ENCODE measurements around the gene REG4. TPM values are rescaled to one million over a fixed set of nuclear protein-coding genes. Genes with fewer than 3 reads are reported as not detected.
"Not testable (repeated sequence)": the region's sequence is repeated elsewhere in the genome, so short reads cannot be mapped to it uniquely, and the experiment has no call there.

The REG4 gene
- total RNA-seq, 4 donors from 2014 or later: not detected

- Histone ChIP-seq H3K4me1 (no peaks in the 10 kb centered on the region), H3K36me3 (no peaks in the 10 kb centered on the region), H3K4me3 (no peak overlapping the region), H3K27me3 (no peaks in the 10 kb centered on the region), H3K27ac (no peak overlapping the region), H3K9me3 (no peaks in the 10 kb centered on the region)
- ATAC-seq: no peak
- 54 to 78% methylated on average over 3 to 4 of the region's 4 CpGs for WGBS, 2 donors (ENCODE audit: low coverage in 1 of 2)
- TF ChIP-seq EP300 (IDR thresholded peaks at IDR 0.05) (no peak), POLR2A (IDR thresholded peaks at IDR 0.05) (no peak), POLR2AphosphoS5 (IDR thresholded peaks at IDR 0.05) (no peak)
- TF ChIP-seq, protein P1, sequence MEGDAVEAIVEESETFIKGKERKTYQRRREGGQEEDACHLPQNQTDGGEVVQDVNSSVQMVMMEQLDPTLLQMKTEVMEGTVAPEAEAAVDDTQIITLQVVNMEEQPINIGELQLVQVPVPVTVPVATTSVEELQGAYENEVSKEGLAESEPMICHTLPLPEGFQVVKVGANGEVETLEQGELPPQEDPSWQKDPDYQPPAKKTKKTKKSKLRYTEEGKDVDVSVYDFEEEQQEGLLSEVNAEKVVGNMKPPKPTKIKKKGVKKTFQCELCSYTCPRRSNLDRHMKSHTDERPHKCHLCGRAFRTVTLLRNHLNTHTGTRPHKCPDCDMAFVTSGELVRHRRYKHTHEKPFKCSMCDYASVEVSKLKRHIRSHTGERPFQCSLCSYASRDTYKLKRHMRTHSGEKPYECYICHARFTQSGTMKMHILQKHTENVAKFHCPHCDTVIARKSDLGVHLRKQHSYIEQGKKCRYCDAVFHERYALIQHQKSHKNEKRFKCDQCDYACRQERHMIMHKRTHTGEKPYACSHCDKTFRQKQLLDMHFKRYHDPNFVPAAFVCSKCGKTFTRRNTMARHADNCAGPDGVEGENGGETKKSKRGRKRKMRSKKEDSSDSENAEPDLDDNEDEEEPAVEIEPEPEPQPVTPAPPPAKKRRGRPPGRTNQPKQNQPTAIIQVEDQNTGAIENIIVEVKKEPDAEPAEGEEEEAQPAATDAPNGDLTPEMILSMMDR (IDR thresholded peaks at IDR 0.05): no peak
These were observed 18.4 kb upstream of the REG4 start for GRCh38 chr1:119829625-119830024.

GRCh38 chr1:119829006-119829405, 17.7 kb upstream of the REG4 start:
- not testable (repeated sequence) for ATAC-seq, H3K27ac ChIP-seq, H3K27me3 ChIP-seq, H3K4me3 ChIP-seq, H3K4me1 ChIP-seq, H3K9me3 ChIP-seq, H3K36me3 ChIP-seq

DNA sequence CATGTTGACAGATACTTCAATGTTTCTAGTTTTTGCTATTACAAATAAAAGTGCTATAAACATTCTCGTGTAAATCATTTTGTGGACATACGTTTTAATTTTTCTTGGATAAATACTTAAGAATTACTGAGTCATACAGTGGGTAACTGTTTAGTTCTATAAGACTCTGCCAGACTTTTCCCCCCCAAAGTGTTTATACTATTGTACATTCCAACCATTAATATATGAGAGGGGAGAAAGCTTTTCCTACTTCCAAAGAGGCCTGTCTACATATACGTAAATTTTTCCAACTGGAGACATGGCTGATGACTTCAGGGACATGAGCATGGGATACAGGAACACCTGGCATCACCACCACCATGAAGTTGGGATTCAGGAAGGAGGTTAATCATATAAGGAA, 17.0 kb upstream of the REG4 start:
- Histone ChIP-seq H3K4me1 (no peaks in the 10 kb centered on the region), H3K27me3 (no peaks in the 10 kb centered on the region), H3K4me3 (no peak overlapping the region), H3K9me3 (no peaks in the 10 kb centered on the region), H3K27ac (no peak overlapping the region), H3K36me3 (no peaks in the 10 kb centered on the region)
- no peak for ATAC-seq
- WGBS, 2 donors (ENCODE audit: low coverage in 1 of 2): 38 to 72% methylated on average over 2 to 3 of the region's 3 CpGs
- no peak for TF ChIP-seq POLR2AphosphoS5 (IDR thresholded peaks at IDR 0.05)

DNA sequence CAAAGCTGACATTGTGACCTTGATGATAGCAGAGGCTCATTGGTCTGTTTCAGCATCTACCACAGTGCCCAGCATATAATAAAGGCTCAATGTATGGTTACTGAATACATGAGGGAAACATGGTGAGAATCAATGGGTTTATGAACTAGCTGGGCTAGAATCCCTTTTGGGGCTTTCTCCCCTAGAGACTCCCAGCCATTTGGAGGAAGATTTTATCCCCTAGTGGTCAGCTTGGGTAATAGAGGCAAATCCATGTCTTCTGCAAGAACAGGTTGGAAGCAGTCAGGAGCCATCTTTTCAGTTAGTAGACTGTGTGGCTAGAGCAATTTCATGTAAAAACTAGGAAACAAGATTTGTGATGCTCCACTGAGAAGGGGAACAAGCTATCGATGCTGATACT, 15.8 kb upstream of the REG4 start:
- WGBS, 2 donors (ENCODE audit: low coverage in 1 of 2): 60 to 89% methylated on average over 1 of the region's 1 CpG
- no peak overlapping the region for H3K27ac ChIP-seq
- no peak for ATAC-seq

DNA sequence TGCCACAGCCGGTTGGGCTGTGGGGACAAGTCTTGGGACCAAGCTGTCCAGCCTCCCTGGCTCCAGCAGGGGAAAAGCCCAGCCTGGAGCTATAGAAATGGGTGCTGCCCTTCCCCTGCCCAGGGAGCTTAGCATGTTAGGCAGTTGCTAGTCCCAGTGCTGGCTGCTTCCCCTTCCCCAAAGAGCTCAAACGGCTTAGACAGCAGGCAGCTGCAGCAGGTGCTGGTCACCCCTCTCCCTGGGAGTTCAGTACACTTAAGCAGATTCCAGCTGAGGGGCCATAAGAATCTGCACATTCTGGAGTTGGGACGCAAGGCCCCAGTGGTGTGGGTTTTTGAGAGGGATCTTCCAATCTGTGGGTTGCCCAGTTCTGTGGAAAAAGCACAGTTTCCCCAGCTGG, 11.1 kb upstream of the REG4 start:
- no peak for ATAC-seq
- no peaks in the 10 kb centered on the region for H3K36me3 ChIP-seq
- no peaks in the 10 kb centered on the region for H3K4me1 ChIP-seq
- no peak overlapping the region for H3K27ac ChIP-seq
- no peak overlapping the region for H3K4me3 ChIP-seq
- WGBS, 2 donors (ENCODE audit: low coverage in 1 of 2): no CpG with 5 or more reads among the region's 3 CpGs
- no peaks in the 10 kb centered on the region for H3K9me3 ChIP-seq
- TF ChIP-seq, protein P1 (IDR thresholded peaks at IDR 0.05): no peak
- TF ChIP-seq POLR2AphosphoS5 (IDR thresholded peaks at IDR 0.05): no peak
- no peak for TF ChIP-seq EP300 (IDR thresholded peaks at IDR 0.05)
- no peak for TF ChIP-seq POLR2A (IDR thresholded peaks at IDR 0.05)
- peaks cover 10% of the 10 kb centered on the region for H3K27me3 ChIP-seq

More for the DNA sequence above, 15.8 kb upstream of the REG4 start:
- H3K27me3 ChIP-seq: peaks cover 10% of the 10 kb centered on the region
- no peaks in the 10 kb centered on the region for H3K4me1 ChIP-seq
- H3K9me3 ChIP-seq: no peaks in the 10 kb centered on the region
- TF ChIP-seq, protein P1 (IDR thresholded peaks at IDR 0.05): no peak
- TF ChIP-seq POLR2AphosphoS5 (IDR thresholded peaks at IDR 0.05) (no peak), POLR2A (IDR thresholded peaks at IDR 0.05) (no peak), EP300 (IDR thresholded peaks at IDR 0.05) (no peak)
- H3K36me3 ChIP-seq: no peaks in the 10 kb centered on the region
- no peak overlapping the region for H3K4me3 ChIP-seq

DNA sequence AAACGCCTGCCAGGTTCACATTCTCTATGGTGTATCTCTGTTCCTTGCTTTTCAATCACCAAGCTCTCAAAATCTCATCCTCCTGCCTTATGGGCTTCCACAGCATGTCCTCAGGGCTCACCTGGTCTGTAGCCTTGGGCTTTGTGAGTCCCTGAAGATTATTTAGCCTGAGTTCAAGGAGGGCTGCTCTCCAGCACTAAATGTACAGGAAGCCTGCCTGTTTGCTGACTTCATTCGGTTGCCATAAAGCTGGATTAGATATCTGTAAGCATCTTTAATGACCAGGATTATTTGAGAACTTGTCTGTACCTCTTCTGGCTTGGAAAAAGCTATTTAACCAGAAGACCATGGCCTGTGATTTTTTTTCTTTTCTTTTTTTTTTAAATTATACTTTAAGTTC, 6.9 kb upstream of the REG4 start:
- Histone ChIP-seq H3K9me3 (no peaks in the 10 kb centered on the region), H3K36me3 (no peaks in the 10 kb centered on the region), H3K4me1 (no peaks in the 10 kb centered on the region), H3K27ac (no peak overlapping the region), H3K4me3 (no peak overlapping the region), H3K27me3 (peaks cover 10% of the 10 kb centered on the region)
- no peak for ATAC-seq
- TF ChIP-seq, protein P1 (IDR thresholded peaks at IDR 0.05): no peak
- TF ChIP-seq EP300 (IDR thresholded peaks at IDR 0.05) (no peak), POLR2AphosphoS5 (IDR thresholded peaks at IDR 0.05) (no peak), POLR2A (IDR thresholded peaks at IDR 0.05) (no peak)
- WGBS, 2 donors (ENCODE audit: low coverage in 1 of 2): 83 to 89% methylated on average over 2 of the region's 2 CpGs
